Effector CD8-positive, alpha-beta T cell (primary cell): ENCODE results near the gene DUSP7.

Experiments
- DNase-seq: peaks from one replicate; lab custom pipeline; 2025; lab: John Stamatoyannopoulos, UW

DUSP7 gene

GRCh38 chr3:52067526-52067925 lies 11.2 kb upstream of the DUSP7 start:
- DNase-seq: no peak

GRCh38 chr3:52067046-52067445 lies 10.7 kb upstream of the DUSP7 start:
- no peak for DNase-seq

GRCh38 chr3:52065264-52065756 lies 8.9 kb upstream of the DUSP7 start:
- no peak for DNase-seq

- no peak for DNase-seq
Measured at GRCh38 chr3:52064561-52064960, 8.2 kb upstream of the DUSP7 start.

GRCh38 chr3:52063026-52063723 lies 6.8 kb upstream of the DUSP7 start:
- no peak for DNase-seq

GRCh38 chr3:52062505-52062904 lies 6.1 kb upstream of the DUSP7 start:
- no peak for DNase-seq

GRCh38 chr3:52061121-52061910 lies 4.9 kb upstream of the DUSP7 start:
- DNase-seq: no peak

- DNase-seq: no peak
Measured at GRCh38 chr3:52059781-52060180, 3.4 kb upstream of the DUSP7 start.

GRCh38 chr3:52057812-52058495 lies 1.6 kb upstream of the DUSP7 start:
- DNase-seq: no peak

GRCh38 chr3:52056968-52057811 lies 819 bp upstream of the DUSP7 start:
- peak; percentile 99 for DNase-seq

GRCh38 chr3:52055537-52056351 lies 627 bp downstream of the DUSP7 start:
- DNase-seq: peak; percentile 24

- DNase-seq: no peak
Measured at GRCh38 chr3:52054661-52055511, 1.5 kb downstream of the DUSP7 start.

GRCh38 chr3:52053307-52054304 lies 2.8 kb downstream of the DUSP7 start:
- DNase-seq: no peak

GRCh38 chr3:52052831-52053306 lies 3.5 kb downstream of the DUSP7 start:
- peak; percentile 11 for DNase-seq

GRCh38 chr3:52051444-52051843 lies 4.9 kb downstream of the DUSP7 start:
- no peak for DNase-seq

- DNase-seq: no peak
Measured at GRCh38 chr3:52050571-52050970, 5.8 kb downstream of the DUSP7 start.

- no peak for DNase-seq
Measured at GRCh38 chr3:52049503-52049902, 6.9 kb downstream of the DUSP7 start.

- no peak for DNase-seq
Measured at GRCh38 chr3:52047295-52047960, 8.9 kb downstream of the DUSP7 start.
